ENCODE data around the gene CITED4.

DNA sequence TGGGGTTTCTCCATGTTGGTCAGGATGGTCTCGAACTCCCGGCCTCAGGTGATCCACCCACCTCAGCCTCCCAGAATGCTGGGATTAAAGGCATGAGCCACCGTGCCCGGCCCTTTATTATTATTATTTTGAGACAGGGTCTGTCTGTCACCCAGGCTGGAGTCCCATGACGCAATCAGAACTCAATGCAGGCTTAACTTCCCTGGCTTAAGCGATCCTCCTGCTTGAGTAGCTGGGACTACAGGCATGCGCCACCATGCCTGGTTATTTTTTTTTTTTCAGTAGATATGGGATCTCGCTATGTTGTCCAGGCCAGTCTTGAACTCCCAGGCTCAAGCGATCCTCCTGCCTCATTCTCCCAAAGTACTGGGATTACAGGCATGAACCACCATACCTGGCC lies 47.1 kb upstream of the CITED4 start:
- no peak for TF ChIP-seq EZH2 (IDR thresholded peaks at IDR 0.05; ENCODE audit: low read length, missing control alignments)
- TF ChIP-seq CTCF (conservative IDR thresholded peaks at IDR 0.05 in 1 of 2, IDR thresholded peaks at IDR 0.05 in 1 of 2; ENCODE audit: low read depth in 1 of 2, low read length in 2 of 2): no peak

Data from fibroblast of lung (primary cell).